BE2C (cell line): ENCODE results near the gene CLCNKA.
"Not testable (repeated sequence)": the region's sequence is repeated elsewhere in the genome, so short reads cannot be mapped to it uniquely, and the experiment has no call there.

Experiments used
- DNase-seq: peaks from one replicate; pipeline ENCODE4 v3.0.0-alpha.2; 2020
- H3K27me3 ChIP-seq: fragments of 250-450 bp; sonication (Bioruptor Pico); 2 replicates; pipeline ENCODE4 v1.5.1; 2020; ENCODE audit warnings: mild to moderate bottlenecking
- H3K36me3 ChIP-seq: fragments of 250-450 bp; sonication (Bioruptor Pico); 2 replicates; pipeline ENCODE4 v1.5.1; 2020; ENCODE audit warnings: mild to moderate bottlenecking
- H3K4me1 ChIP-seq: fragments of 250-450 bp; sonication (Bioruptor Pico); 2 replicates; pipeline ENCODE4 v1.5.1; 2020
- H3K4me3 ChIP-seq: 2 replicates; pipeline ENCODE4 v1.5.1; 2011; ENCODE audit warnings: low read depth, low read length
- H3K9me3 ChIP-seq: fragments of 250-450 bp; sonication (Bioruptor Pico); 2 replicates; pipeline ENCODE4 v1.5.1; 2020
- TF ChIP-seq, protein P1 (sequence below): IDR thresholded peaks from 2 replicates; pipeline ENCODE4 v1.5.1; 2012; ENCODE audit warnings: mild to moderate bottlenecking, low read depth, low read length

CLCNKA gene

DNA sequence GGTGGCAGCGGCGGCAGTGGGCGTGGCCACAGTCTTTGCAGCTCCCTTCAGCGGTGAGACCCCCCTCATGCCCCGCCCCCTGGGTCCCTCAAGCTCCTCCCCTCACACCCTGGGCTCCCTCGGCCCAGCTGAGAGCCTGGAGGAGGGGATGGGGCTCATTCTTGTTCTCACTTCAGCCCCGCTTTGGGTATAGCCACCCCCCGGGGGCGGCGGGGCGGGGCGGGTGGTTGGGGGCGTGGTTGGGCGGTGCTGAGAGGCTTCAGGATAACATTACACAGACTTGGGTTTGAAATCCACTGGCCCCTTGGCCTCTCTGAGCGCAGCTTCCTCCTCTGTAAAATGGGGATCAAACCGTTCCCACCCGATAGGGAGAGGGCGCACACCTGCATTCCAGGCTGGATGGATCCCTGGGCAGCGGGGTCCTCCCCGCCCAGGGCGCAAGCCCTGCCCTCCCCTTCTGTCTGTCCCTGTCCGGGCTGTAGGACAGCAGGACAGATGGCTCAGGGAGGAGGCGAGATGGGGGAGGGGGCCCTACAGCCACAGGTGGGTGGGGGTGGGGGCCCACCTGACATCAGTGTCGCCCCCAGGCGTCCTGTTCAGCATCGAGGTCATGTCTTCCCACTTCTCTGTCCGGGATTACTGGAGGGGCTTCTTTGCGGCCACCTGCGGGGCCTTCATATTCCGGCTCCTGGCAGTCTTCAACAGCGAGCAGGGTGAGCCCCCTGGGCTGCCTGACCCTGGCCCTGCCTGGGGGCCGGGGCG, 5.1 kb downstream of the CLCNKA start:
- DNase-seq = peak; percentile 69
- no peaks in the 10 kb centered on the region for H3K4me1 ChIP-seq
- H3K36me3 ChIP-seq = no peaks in the 10 kb centered on the region
- H3K4me3 ChIP-seq = no peak overlapping the region
- H3K27me3 ChIP-seq = no peaks in the 10 kb centered on the region
- no peaks in the 10 kb centered on the region for H3K9me3 ChIP-seq
- TF ChIP-seq, protein P1, sequence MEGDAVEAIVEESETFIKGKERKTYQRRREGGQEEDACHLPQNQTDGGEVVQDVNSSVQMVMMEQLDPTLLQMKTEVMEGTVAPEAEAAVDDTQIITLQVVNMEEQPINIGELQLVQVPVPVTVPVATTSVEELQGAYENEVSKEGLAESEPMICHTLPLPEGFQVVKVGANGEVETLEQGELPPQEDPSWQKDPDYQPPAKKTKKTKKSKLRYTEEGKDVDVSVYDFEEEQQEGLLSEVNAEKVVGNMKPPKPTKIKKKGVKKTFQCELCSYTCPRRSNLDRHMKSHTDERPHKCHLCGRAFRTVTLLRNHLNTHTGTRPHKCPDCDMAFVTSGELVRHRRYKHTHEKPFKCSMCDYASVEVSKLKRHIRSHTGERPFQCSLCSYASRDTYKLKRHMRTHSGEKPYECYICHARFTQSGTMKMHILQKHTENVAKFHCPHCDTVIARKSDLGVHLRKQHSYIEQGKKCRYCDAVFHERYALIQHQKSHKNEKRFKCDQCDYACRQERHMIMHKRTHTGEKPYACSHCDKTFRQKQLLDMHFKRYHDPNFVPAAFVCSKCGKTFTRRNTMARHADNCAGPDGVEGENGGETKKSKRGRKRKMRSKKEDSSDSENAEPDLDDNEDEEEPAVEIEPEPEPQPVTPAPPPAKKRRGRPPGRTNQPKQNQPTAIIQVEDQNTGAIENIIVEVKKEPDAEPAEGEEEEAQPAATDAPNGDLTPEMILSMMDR = no peak

DNA sequence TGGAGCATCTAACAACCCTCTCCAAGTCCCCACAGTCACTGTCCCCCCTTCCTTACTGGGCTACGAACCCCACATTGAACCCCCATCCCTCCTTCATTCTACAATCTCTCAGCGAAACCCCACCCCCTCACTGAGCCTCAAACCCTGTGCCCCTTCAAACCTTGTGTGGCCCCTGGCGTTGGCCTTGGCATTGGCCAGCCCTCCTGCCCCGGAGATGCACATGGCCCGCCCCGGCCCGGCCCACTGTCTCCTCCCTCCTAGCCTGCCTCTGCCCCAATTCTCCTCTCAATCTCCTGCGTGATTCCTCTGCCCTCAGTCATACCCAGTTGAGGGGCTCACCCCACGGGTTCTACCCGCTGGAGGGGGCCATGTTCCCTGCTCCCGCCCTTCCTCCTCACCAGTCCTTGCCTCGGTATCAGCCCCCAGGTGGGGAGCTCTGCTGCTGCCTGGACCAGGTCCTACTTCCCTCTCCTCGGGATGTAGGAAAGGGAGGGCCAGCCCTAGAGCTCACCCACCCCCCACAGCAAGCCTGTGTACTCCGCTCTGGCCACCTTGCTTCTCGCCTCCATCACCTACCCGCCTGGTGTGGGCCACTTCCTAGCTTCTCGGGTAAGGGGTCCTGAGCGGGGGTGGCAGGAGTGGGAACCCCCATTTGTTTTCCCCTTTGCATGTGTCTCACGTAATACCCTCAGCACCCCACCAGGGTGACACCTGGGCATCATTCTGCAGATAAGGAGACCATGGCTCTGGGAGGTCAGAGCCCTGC, 6.6 kb downstream of the CLCNKA start:
- TF ChIP-seq, protein P1 = no peak
- no peak overlapping the region for H3K4me3 ChIP-seq
- DNase-seq = no peak
- H3K36me3 ChIP-seq = no peaks in the 10 kb centered on the region
- peaks cover 3% of the 10 kb centered on the region; the same call in 1 of the 2 replicates for H3K4me1 ChIP-seq
- H3K27me3 ChIP-seq = no peaks in the 10 kb centered on the region
- H3K9me3 ChIP-seq = no peaks in the 10 kb centered on the region

DNA sequence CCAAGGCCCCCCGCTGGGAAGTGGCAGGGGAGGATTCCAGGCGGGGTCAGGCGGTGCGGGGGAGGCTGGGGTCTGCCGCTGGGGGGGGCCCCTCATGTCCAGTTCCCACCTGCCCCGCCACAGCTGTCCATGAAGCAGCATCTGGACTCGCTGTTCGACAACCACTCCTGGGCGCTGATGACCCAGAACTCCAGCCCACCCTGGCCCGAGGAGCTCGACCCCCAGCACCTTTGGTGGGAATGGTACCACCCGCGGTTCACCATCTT, 7.1 kb downstream of the CLCNKA start:
- H3K9me3 ChIP-seq, H3K27me3 ChIP-seq, H3K36me3 ChIP-seq, H3K4me1 ChIP-seq, H3K4me3 ChIP-seq, DNase-seq: not testable (repeated sequence)

DNA sequence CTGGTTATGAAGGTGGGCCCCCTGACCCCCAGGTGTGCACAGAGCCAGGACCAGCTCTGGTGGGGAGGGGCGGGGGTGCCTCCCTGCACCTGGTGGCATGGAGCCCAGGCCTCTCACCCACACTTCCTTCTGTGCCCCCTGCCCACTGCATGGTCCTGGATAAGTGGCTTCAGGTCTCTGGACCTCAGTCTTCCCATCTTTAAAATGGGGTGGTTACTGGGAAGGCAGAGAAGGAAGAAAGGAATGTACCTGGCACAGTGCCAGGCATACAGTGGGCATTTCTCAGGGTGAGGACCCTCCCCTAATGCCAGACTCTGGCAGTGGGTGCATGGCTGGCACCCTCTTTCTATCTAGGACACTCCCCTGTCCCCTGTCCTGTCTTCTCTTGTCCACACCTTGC, 7.5 kb downstream of the CLCNKA start:
- TF ChIP-seq, protein P1 = no peak
- H3K4me1 ChIP-seq = peaks cover 3% of the 10 kb centered on the region; the same call in 1 of the 2 replicates
- no peak overlapping the region for H3K4me3 ChIP-seq
- H3K9me3 ChIP-seq = no peaks in the 10 kb centered on the region
- DNase-seq = no peak
- no peaks in the 10 kb centered on the region for H3K36me3 ChIP-seq
- H3K27me3 ChIP-seq = no peaks in the 10 kb centered on the region

DNA sequence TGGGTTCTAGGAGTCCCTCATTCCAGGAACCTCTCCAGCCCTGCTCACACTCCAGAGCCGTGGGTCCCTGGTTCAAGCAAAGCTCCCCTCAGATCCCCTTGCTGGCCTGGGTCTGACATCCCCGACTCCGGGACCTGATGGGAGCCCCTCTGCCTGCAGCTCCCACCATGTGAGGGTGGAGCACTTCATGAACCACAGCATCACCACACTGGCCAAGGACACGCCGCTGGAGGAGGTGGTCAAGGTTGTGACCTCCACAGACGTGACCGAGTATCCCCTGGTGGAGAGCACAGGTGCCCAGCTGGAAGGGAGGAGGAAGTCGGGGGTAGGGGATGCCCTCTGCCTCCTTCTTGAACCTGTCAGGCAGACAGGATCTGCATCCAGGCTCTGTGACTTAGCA, 9.7 kb downstream of the CLCNKA start:
- Histone ChIP-seq H3K4me1 (peaks cover 3% of the 10 kb centered on the region; the same call in 1 of the 2 replicates), H3K27me3 (no peaks in the 10 kb centered on the region), H3K9me3 (no peaks in the 10 kb centered on the region), H3K4me3 (no peak overlapping the region), H3K36me3 (no peaks in the 10 kb centered on the region)
- TF ChIP-seq, protein P1 = no peak
- no peak for DNase-seq

DNA sequence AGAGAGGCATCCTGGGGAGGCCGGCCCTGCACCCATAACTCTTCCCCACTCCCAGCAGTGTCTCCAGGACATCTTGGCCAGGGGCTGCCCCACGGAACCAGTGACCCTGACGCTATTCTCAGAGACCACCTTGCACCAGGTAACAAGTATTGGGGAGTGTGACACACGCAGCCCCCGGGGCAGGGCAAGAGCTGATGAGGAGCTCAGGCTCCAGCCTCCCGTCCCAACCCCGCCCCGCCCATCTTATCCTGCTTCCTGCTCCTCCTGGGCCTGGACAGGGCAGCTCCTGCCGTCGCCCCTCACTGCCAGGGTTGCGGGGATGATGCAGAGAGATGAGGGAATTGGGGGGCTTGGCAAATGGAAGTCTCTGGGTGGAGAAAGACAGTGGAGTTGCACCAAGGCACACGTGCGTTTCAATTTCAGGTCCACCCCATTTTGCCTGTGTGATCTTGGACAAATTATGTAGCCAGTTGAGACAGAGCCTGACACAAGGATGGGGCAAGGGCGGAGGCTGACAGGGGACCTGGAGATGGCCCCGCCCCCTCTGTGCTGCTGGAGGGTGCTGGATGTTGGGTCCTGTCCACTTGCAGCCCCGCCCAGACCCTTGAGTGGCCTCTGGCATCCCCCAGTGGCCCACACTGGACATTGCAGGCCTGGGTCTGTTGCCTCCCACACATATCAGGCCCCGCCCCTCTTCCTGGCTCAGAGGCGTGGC, 10.7 kb downstream of the CLCNKA start:
- Histone ChIP-seq H3K9me3 (no peaks in the 10 kb centered on the region), H3K36me3 (no peaks in the 10 kb centered on the region), H3K4me1 (peaks cover 3% of the 10 kb centered on the region; the same call in 1 of the 2 replicates), H3K4me3 (no peak overlapping the region), H3K27me3 (no peaks in the 10 kb centered on the region)
- TF ChIP-seq, protein P1 = peak; percentile 74
- DNase-seq = peak; percentile 90

DNA sequence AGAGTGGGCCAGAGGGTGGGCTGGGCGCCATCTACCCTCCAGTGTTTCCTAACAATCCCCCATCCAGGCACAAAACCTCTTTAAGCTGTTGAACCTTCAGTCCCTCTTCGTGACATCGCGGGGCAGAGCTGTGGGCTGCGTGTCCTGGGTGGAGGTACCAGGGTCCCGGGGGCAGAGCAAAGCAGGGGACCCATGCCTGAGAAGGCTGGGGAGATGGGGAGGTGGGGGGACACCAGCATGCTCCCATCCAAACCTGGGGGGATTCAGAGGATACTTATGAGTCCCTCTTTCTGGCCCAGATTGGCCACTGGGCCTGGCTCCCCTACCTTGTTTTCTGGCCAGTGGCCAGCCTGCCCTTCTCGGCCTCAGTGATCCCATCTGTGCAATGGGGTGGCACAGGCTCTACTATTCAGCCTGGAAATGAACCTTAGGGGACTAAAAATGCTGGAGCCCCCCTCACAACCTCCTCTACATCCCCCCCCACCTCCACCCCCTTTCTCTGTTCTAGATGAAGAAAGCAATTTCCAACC, 11.3 kb downstream of the CLCNKA start:
- not testable (repeated sequence) for DNase-seq, H3K27me3 ChIP-seq, H3K9me3 ChIP-seq, H3K4me1 ChIP-seq, H3K4me3 ChIP-seq, H3K36me3 ChIP-seq

DNA sequence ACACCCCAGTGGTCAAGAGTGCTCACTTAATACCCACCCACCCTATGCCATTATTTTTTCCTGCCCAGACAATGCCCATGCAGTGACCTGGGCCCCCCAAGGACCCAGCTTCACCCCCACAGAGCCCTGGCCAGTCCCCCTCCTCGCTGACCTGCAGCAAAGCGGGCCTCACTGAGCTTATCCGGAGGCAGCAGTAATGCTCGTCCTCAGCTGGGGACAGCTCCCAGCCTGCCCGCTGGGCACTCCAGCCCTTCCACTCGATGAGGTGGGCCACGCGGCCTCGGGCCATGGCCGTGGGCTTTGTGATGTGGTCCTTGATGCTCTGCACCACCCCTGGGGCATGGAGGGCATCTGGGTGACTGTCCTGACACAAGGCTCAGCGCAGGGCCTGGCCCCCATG, 14.6 kb downstream of the CLCNKA start:
- H3K27me3 ChIP-seq, H3K9me3 ChIP-seq, H3K4me1 ChIP-seq, DNase-seq, H3K4me3 ChIP-seq, H3K36me3 ChIP-seq: not testable (repeated sequence)
